Progenitor cell of endocrine pancreas (in vitro differentiated cells): ENCODE measurements around the gene TMC2. TPM values are rescaled to one million over a fixed set of nuclear protein-coding genes. Genes with fewer than 3 reads are reported as not detected.
"Not testable (repeated sequence)": the region's sequence is repeated elsewhere in the genome, so short reads cannot be mapped to it uniquely, and the experiment has no call there.

Source experiments
- DNase-seq: peaks from one replicate; pipeline ENCODE4 v3.0.0; 2021; ENCODE audit warnings: low spot score; ENCODE audit not compliant: unreplicated experiment
- H3K27ac Mint-ChIP-seq: 2 replicates; pipeline ENCODE4 v1.8.0; 2021; ENCODE audit warnings: mild to moderate bottlenecking, moderate library complexity, mixed read lengths
- H3K27me3 Mint-ChIP-seq: 2 replicates; pipeline ENCODE4 v1.8.0; 2021; ENCODE audit warnings: mixed read lengths
- H3K36me3 Mint-ChIP-seq: 2 replicates; pipeline ENCODE4 v1.8.0; 2022; ENCODE audit warnings: mixed read lengths; ENCODE audit not compliant: insufficient read depth
- H3K4me1 Mint-ChIP-seq: 2 replicates; pipeline ENCODE4 v1.8.0; 2021; ENCODE audit warnings: low read depth, mixed read lengths
- H3K4me3 Mint-ChIP-seq: 2 replicates; pipeline ENCODE4 v1.8.0; 2021; ENCODE audit warnings: low read depth, mild to moderate bottlenecking, moderate library complexity, mixed read lengths
- H3K9me3 Mint-ChIP-seq: 2 replicates; pipeline ENCODE4 v1.8.0; 2021; ENCODE audit warnings: low read depth, mixed read lengths
- CTCF ChIP-seq: fragments of 200-600 bp; sonication (generic); IDR thresholded peaks from one replicate; pipeline ENCODE4 v1.5.0; 2021; ENCODE audit warnings: antibody characterized with exemption, mild to moderate bottlenecking; ENCODE audit not compliant: unreplicated experiment
- total RNA-seq: library from RNA; stranded (reverse); gene quantifications from 2 replicates; pipeline ENCODE4 v1.2.1, GENCODE V29; 2021

Gene TMC2
- total RNA-seq, 1 donor from 2014 or later: not detected

GRCh38 chr20:2523919-2524708 lies 12.3 kb upstream of the TMC2 start:
- Mint-ChIP-seq H3K27ac (no peak overlapping the region), H3K36me3 (no peaks in the 10 kb centered on the region), H3K27me3 (peaks cover 72% of the 10 kb centered on the region), H3K9me3 (no peaks in the 10 kb centered on the region), H3K4me1 (peaks cover 2% of the 10 kb centered on the region), H3K4me3 (peak overlapping the region; percentile 89)
- peak; percentile 99 for TF ChIP-seq CTCF
- DNase-seq: peak; percentile 90

GRCh38 chr20:2524709-2525506 lies 11.5 kb upstream of the TMC2 start:
- TF ChIP-seq CTCF: peak; percentile 4
- H3K4me3 Mint-ChIP-seq: peak overlapping the region; percentile 89
- peaks cover 2% of the 10 kb centered on the region for H3K4me1 Mint-ChIP-seq
- H3K27ac Mint-ChIP-seq: peak overlapping the region; percentile 77
- no peaks in the 10 kb centered on the region for H3K36me3 Mint-ChIP-seq
- no peak for DNase-seq
- no peaks in the 10 kb centered on the region for H3K9me3 Mint-ChIP-seq
- peaks cover 72% of the 10 kb centered on the region for H3K27me3 Mint-ChIP-seq

- H3K4me1 Mint-ChIP-seq, H3K36me3 Mint-ChIP-seq, H3K9me3 Mint-ChIP-seq, DNase-seq, H3K27ac Mint-ChIP-seq, H3K4me3 Mint-ChIP-seq: not testable (repeated sequence)
- H3K27me3 Mint-ChIP-seq: peaks cover 70% of the 10 kb centered on the region
Observed at GRCh38 chr20:2526218-2526583, 10.2 kb upstream of the TMC2 start.

GRCh38 chr20:2527762-2528161 lies 8.6 kb upstream of the TMC2 start:
- Mint-ChIP-seq H3K36me3 (no peaks in the 10 kb centered on the region), H3K9me3 (no peaks in the 10 kb centered on the region), H3K4me3 (no peak overlapping the region), H3K4me1 (peaks cover 2% of the 10 kb centered on the region), H3K27me3 (peaks cover 71% of the 10 kb centered on the region), H3K27ac (no peak overlapping the region)
- no peak for DNase-seq
- no peak for TF ChIP-seq CTCF

- no peak overlapping the region for H3K4me3 Mint-ChIP-seq
Observed at GRCh38 chr20:2528671-2529271, 7.6 kb upstream of the TMC2 start.

More at GRCh38 chr20:2528671-2529271, 7.6 kb upstream of the TMC2 start:
- no peak for TF ChIP-seq CTCF
- H3K36me3 Mint-ChIP-seq: no peaks in the 10 kb centered on the region
- peaks cover 2% of the 10 kb centered on the region for H3K4me1 Mint-ChIP-seq
- peaks cover 77% of the 10 kb centered on the region for H3K27me3 Mint-ChIP-seq
- no peak overlapping the region for H3K27ac Mint-ChIP-seq
- H3K9me3 Mint-ChIP-seq: no peaks in the 10 kb centered on the region
- DNase-seq: no peak
